GM19035 (cell line): ENCODE results near the gene ZNF77.
"Not testable (repeated sequence)": the region's sequence is repeated elsewhere in the genome, so short reads cannot be mapped to it uniquely, and the experiment has no call there.

Experiments used
- ATAC-seq: cut with Tn5 transposase; IDR thresholded peaks from one replicate; pipeline ENCODE4 v1.9.1; 2021; ENCODE audit not compliant: unreplicated experiment

Gene ZNF77

GRCh38 chr19:2944775-2945574 is at the start of gene ZNF77:
Gene ZNF77, minus strand, starts transcription at chr19:2944971. Its CDS starts 131 bp downstream, at chr19:2944840.
- ATAC-seq, result peak; percentile 96

- no peak for ATAC-seq
Measured at GRCh38 chr19:2993579-2993978, 48.8 kb upstream of the ZNF77 start.

DNA sequence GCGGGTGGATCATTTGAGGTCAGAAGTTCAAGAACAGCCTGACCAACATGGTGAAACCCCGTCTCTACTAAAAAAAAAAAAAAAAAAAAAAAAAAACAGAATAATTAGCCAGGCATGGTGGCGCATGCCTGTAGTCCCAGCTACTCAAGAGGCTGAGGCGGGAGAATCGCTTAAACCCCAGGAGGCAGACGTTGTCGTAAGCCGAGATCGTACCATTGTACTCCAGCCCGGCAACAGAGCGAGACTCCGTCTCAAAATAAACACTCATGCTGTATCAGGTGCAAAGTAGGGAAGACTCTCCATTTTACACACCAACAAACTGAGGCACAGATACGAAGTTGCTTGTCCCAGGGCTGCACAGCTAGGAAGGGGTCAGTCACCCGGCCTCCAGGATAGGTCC is 48.2 kb upstream of the ZNF77 start:
- no peak for ATAC-seq

DNA sequence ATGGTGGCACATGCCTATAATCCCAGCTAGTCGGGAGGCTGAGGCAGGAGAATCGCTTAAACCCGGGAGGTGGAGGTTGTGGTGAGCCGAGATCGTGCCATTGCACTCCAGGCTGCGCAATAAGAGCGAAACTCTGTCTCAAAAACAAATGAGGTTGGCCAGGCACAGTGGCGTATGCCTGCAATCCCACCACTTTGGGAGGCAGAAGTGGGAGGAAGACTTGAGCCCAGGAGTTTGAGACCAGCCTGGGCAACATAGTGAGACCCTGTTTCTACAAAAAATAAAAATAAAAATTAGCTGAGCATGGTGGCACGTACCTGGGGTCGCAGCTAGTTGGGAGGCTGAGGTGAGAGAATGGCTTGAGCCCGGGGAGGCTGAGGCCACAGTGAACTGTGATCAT is 47.6 kb upstream of the ZNF77 start:
- not testable (repeated sequence) for ATAC-seq

GRCh38 chr19:2989236-2989946 is 44.6 kb upstream of the ZNF77 start:
- no peak for ATAC-seq

DNA sequence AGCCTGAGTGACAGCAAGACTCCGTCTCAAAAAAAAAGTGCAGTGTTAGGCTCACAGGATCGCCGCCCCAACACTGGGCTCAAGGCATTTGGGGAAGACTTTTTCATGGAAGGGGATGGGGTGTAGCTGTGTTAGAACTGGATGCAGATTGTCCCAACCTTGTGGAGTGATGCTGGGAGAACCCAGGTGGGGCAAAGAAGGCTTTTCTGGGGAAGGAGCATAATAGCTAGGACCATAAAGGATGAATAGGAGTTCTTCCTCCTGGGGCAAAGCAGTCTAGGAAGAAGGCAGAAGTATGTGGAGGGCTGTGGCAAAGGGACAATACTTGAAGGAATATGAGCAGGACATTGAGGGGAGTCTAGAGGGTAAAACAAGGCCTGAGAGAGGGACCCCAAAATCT is 43.8 kb upstream of the ZNF77 start:
- no peak for ATAC-seq

DNA sequence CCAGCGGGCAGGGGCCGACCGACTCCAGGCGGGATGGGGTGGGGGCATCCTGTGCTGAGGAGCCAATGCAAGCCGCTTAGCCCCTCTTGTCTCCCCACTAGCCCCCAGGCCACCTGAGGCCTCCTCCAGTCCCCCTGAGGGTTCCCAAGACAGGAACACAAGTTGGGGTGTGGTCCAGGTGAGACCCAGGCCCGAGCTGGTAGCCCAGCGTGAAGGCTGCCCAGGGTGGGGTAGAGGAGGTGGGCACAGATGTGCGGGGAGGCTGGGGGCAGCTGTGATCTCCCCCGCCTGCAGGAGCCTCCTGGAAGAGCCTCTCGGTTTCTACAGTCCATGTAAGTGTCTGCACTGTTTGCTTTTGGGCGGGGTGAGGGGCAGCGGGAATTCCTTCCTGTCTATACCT is 43.0 kb upstream of the ZNF77 start:
- no peak for ATAC-seq

DNA sequence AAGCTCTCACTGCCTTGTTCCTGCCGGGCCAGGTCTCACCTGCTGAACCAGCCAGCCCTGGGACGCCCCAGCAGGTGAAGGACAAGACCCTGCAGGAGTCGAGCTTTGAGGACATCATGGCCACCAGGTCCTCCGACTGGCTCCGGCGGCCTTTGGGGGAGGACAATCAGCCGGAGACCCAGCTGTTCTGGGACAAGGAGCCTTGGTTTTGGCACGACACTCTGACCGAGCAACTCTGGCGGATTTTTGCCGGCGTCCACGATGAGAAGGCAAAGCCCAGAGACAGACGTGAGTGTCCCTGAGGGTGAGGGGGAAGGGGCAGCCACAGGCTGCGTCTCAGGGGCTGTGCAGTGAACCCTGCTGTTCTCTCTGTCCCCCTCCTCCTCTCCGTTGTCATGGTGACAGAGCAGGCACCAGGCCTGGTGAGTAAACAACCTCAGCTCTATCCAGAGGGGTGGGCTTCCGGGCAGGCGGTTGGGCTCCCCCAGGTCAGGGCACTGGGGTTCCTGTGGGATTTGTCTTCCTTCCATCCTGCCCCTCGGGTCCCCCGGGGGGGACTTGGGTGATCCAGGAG is 42.3 kb upstream of the ZNF77 start:
- ATAC-seq, result no peak

GRCh38 chr19:2984215-2984528 is 39.4 kb upstream of the ZNF77 start:
- ATAC-seq, result no peak

DNA sequence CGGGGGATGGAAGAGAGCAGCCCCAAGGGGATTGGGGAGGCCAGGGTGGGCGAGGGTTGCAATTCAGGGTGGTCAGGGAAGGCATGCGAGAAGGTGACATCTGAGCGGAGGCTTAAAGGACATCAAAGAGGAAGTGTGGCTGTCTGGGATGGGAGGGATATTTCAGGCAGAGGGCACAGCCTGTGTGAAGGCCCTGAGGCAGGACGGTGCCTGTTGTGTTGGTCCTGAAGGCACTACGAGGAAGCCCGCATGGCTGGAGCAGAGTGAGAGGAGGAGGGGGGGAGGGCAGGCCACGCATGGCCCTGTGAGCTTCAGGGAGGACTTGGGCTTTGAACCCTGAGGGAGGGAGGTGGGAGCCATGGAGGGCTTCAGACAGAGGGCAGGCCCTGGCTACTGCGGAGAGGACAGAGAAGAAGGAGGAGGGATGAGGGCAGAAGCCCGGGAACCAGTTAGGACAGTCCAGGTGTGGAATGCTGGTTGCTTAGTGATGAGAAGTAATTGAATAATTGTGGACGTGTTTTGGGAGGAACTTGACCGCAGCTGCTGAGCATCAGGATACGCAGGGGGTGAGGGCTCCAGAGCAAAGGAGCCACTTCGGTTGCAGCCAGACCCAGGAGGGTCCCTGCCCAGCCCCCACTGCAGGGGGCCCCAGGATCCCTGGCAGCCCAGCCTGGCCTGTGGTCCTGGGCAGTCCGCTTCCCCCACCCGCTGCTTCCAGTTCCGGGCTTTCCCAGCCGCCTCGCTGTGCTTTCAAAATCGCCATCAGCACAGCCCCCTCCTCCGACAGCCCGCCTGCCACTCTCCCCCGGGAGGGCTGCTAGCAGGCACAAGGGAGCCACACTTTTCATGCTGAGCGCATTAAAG is 38.8 kb upstream of the ZNF77 start:
- ATAC-seq, result no peak

- ATAC-seq, result no peak
Measured at GRCh38 chr19:2982983-2983350, 38.2 kb upstream of the ZNF77 start.

DNA sequence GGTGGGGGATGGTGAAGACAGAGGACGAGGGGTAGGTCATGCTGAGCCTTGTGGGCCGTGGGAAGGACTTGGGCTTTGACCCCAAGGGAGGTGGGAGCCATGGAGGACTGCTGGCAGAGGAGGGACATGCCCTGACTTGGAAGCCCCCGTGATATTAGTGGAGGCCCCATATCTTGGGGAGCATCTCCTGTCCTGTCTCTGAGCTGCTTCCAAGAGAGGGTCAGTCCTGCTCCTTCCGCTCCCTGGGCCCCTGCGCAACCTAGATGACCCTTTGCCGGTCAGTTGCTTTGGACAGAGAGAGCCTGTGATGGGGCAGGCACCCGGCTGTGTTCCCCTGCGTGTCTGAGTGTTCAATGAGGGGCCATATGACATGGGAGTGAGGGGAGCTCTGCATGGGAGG is 37.8 kb upstream of the ZNF77 start:
- no peak for ATAC-seq

DNA sequence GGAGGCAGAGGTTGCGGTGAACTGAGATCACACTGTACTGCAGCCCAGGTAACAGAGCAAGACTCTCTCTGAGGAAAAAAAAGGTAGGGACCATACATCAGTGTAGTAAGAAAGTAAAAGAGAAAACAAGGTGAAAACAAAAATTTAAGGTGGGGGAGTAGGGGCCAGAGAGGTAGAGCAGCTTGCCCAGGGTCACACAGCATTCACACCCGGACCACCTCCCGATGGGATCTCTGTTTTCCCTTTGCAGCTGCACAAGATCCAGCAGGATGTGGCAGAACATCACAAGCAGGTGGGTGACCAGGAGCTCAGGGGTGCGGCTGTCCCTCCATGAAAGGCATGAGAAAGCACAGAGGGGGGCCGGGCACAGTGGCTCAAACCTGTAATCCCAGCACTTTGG is 37.1 kb upstream of the ZNF77 start:
- ATAC-seq, result no peak

DNA sequence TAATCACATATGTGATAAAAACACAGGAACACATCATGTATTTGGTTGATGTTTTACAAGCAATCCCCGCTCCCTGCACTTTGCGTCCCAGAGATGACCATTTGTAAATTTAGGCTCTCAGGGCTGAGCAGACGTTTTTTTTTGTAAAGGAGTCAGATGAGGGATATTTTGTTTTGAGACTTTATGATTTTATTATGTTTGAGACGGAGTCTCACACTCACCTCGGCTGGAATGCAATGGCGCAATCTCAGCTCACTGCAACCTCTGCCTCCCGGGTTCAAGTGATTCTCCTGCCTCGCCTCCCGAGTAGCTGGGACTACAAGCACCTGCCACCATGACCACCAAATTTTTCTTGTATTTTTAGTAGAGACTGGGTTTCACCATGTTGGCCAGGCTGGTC is 34.0 kb upstream of the ZNF77 start:
- ATAC-seq, result no peak

DNA sequence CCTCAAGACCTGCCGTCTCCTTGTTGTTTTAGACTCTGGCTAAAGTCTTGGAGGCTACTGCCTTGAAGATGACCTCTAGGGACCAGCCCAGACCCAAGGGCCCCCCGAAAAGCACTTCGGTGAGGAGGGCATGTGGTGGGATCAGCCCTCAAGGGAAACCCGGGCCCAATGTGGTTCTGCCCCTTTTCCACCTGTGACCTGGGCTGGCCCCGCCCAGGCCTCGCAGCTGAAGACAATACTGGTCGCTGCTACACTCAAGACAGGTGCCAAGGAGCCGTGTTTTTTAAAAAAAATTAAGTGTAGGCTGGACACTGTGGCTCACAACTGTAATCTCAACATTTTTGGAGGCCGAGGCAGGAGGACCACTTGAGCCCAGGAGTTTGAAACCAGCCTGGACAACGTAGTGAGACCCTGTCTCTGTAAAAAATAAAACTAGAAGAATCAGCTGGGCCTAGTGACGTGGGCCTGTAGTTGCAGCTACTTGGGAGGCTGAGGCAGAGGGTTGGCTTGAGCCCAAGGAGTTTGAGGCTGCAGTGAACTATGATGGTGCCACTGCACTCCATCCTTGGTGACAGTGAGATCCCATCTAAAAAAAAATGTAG is 33.5 kb upstream of the ZNF77 start:
- no peak for ATAC-seq

GRCh38 chr19:2977746-2978138 is 33.0 kb upstream of the ZNF77 start:
- ATAC-seq, result peak; percentile 5

GRCh38 chr19:2977001-2977745 is 32.4 kb upstream of the ZNF77 start, which contains the start of gene TLE6:
Gene TLE6, plus strand, starts transcription at chr19:2977564. Its CDS starts 670 bp downstream, at chr19:2978234.
- ATAC-seq, result peak; percentile 95

DNA sequence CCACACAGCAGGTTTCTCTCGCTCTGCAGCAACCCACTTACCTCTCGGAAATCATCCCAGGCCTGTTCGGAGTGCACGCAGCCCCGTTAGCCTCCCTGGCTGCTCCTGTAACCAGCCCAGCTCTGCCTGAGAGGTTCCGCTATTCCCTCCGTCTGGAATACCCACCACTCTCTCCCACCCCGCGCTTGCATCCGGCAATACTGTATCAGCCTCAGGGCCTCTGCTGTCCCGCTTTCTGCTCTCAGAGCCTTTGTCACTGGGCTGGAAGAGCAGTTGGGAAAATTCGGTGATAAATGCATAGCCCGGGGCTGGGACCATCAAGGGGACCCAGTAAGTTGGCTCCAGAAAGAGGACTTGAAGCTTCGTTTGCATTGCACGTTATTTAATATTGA is 31.8 kb upstream of the ZNF77 start:
- no peak for ATAC-seq

- no peak for ATAC-seq
Measured at GRCh38 chr19:2974342-2975041, 29.7 kb upstream of the ZNF77 start.

GRCh38 chr19:2973229-2973628 is 28.5 kb upstream of the ZNF77 start:
- ATAC-seq, result no peak
